ENCODE results near the gene RALGAPA1. TPM values are rescaled to one million over a fixed set of nuclear protein-coding genes. Genes with fewer than 3 reads are reported as not detected.
"Not testable (repeated sequence)": the region's sequence is repeated elsewhere in the genome, so short reads cannot be mapped to it uniquely, and the experiment has no call there.

Gene RALGAPA1
- total RNA-seq, 1 donor from 2014 or later: 83.5 TPM

DNA sequence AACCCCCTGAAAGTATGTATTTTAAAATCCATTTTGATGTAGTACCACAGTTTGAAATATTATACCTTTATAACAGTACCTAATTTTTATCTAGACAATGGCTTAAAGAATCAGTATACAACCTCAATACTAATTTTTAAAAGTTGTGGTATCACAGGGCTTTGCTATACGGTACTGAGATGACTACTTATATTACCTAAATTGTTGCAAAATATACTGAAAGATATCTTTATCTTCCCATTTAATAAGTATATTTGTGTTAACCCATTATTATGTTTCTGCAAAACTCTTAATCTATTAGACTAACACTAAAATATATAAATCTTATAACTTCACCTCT lies 67.1 kb downstream of the RALGAPA1 start:
- Histone ChIP-seq H3K4me1 (ENCODE audit: control insufficient read depth in 3 of 3, insufficient read depth in 3 of 3, low read length in 3 of 3) (no peaks in the 10 kb centered on the region), H3K27ac (ENCODE audit: low read depth, low read length) (no peak overlapping the region), H3K4me3 (ENCODE audit: low read length in 3 of 3) (no peak overlapping the region), H3K36me3 (ENCODE audit: control insufficient read depth in 3 of 3, insufficient read depth in 3 of 3, low read length in 3 of 3) (peaks cover 0 to 23% (median 10%) of the 10 kb centered on the region in 3 donors), H3K9me3 (ENCODE audit: control insufficient read depth in 3 of 3, low read length in 3 of 3) (no peaks in the 10 kb centered on the region), H3K9ac (ENCODE audit: low read depth in 1 of 3, low read length in 3 of 3) (no peak overlapping the region), H3K27me3 (ENCODE audit: control insufficient read depth in 3 of 3, insufficient read depth in 3 of 3, low read length in 3 of 3) (no peaks in the 10 kb centered on the region)

DNA sequence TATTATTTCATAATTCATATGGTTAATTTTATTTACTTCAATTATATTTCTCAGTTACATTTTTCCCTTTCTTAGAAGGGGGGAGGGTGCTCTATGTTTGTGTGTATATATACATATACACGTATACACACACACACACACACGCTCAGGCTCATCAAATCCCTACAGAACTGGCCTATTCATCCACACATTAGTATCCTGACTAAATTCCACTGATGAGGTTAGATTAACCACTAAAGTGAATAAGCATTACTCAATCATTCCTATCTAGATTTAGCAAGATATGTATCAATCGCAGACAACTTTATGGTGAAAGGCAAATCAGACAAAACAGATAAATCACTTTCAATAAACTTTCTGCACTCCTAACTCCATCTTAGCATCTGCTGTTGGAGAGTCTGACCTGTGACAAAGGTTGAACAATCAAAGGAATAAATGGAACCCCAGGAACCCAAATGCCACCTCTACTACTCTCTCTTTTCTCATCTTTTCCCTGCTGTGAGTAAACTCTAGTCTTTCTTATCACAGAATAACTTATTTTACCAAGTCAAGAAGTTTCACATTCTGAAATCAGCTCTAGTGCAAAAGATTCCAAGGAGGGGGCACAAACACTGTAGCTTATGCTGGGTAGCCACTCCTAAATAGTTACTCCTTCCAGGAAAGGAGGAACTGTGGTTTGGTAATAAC lies 67.6 kb downstream of the RALGAPA1 start:
- Histone ChIP-seq H3K4me1 (ENCODE audit: control insufficient read depth in 3 of 3, insufficient read depth in 3 of 3, low read length in 3 of 3) (no peaks in the 10 kb centered on the region), H3K9ac (ENCODE audit: low read depth in 1 of 3, low read length in 3 of 3) (no peak overlapping the region), H3K4me3 (ENCODE audit: low read length in 3 of 3) (no peak overlapping the region), H3K27ac (ENCODE audit: low read depth, low read length) (no peak overlapping the region), H3K9me3 (ENCODE audit: control insufficient read depth in 3 of 3, low read length in 3 of 3) (no peaks in the 10 kb centered on the region), H3K36me3 (ENCODE audit: control insufficient read depth in 3 of 3, insufficient read depth in 3 of 3, low read length in 3 of 3) (peaks cover 0 to 23% (median 11%) of the 10 kb centered on the region in 3 donors), H3K27me3 (ENCODE audit: control insufficient read depth in 3 of 3, insufficient read depth in 3 of 3, low read length in 3 of 3) (no peaks in the 10 kb centered on the region)

DNA sequence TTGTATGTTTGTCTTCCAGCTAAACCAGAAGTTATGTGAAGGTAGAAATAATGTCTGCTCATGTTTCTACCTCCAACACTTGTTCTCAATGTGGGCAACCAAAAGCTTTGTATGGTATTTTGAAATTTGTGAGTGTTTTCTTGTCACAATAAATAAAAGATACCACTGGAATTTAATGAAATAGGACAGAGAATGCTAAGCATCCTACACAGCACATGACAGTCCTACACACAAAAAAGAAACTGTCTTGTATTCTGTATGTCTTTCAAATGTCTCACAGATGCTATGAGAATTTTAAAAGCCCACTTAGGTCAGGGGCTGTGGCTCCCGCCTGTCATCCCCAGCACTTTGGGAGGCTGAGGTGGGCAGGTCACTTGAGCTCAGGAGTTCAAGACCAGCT lies 68.9 kb downstream of the RALGAPA1 start:
- Histone ChIP-seq H3K9me3 (ENCODE audit: control insufficient read depth in 3 of 3, low read length in 3 of 3) (no peaks in the 10 kb centered on the region), H3K27me3 (ENCODE audit: control insufficient read depth in 3 of 3, insufficient read depth in 3 of 3, low read length in 3 of 3) (no peaks in the 10 kb centered on the region), H3K9ac (ENCODE audit: low read depth in 1 of 3, low read length in 3 of 3) (no peak overlapping the region), H3K36me3 (ENCODE audit: control insufficient read depth in 3 of 3, insufficient read depth in 3 of 3, low read length in 3 of 3) (peaks cover 3 to 20% (median 20%) of the 10 kb centered on the region in 3 donors), H3K4me1 (ENCODE audit: control insufficient read depth in 3 of 3, insufficient read depth in 3 of 3, low read length in 3 of 3) (no peaks in the 10 kb centered on the region), H3K4me3 (ENCODE audit: low read length in 3 of 3) (no peak overlapping the region), H3K27ac (ENCODE audit: low read depth, low read length) (no peak overlapping the region)

DNA sequence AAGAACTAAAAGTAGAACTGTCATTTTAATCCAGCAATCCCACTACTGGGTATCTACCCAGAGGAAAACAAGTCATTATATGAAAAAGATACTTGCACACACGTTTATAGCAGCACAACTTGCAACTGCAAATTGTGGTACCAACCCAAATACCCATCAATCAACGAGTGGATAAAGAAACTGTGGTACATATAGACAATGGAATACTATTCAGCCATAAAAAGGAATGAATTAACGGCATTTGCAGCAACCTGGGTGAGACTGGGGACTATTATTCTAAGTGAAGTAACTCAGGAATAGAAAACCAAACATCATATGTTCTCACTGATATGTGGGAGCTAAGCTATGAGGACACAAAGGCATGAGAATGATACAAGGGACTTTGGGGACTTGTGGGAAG lies 73.9 kb downstream of the RALGAPA1 start:
- not testable (repeated sequence) for H3K9me3 ChIP-seq (ENCODE audit: control insufficient read depth in 3 of 3, low read length in 3 of 3); H3K4me3 ChIP-seq (ENCODE audit: low read length in 3 of 3); H3K27me3 ChIP-seq (ENCODE audit: control insufficient read depth in 3 of 3, insufficient read depth in 3 of 3, low read length in 3 of 3); H3K27ac ChIP-seq (ENCODE audit: low read depth, low read length); H3K9ac ChIP-seq (ENCODE audit: low read depth in 1 of 3, low read length in 3 of 3); H3K4me1 ChIP-seq (ENCODE audit: control insufficient read depth in 3 of 3, insufficient read depth in 3 of 3, low read length in 3 of 3)
- H3K36me3 ChIP-seq (ENCODE audit: control insufficient read depth in 3 of 3, insufficient read depth in 3 of 3, low read length in 3 of 3): peaks cover 7 to 14% (median 11%) of the 10 kb centered on the region in 3 donors

DNA sequence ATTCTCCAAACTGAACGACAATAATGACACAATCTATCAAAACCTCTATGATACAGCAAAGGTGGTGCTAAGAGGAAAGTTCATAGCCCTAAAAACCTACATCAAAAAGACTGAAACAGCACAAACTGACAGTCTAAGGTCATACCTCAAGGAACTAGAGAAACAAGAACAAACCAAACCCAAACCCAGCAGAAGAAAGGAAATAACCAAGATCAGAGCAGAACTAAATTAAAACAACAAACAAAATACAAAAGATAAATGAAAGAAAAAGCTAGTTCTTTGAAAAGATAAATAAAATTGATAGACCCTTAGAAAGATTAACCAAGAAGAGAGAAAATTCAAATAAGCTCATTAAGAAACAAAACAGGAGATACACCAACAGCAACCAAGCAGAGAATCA lies 75.6 kb downstream of the RALGAPA1 start:
- not testable (repeated sequence) for H3K4me1 ChIP-seq (ENCODE audit: control insufficient read depth in 3 of 3, insufficient read depth in 3 of 3, low read length in 3 of 3); H3K4me3 ChIP-seq (ENCODE audit: low read length in 3 of 3); H3K9ac ChIP-seq (ENCODE audit: low read depth in 1 of 3, low read length in 3 of 3); H3K27me3 ChIP-seq (ENCODE audit: control insufficient read depth in 3 of 3, insufficient read depth in 3 of 3, low read length in 3 of 3); H3K27ac ChIP-seq (ENCODE audit: low read depth, low read length); H3K9me3 ChIP-seq (ENCODE audit: control insufficient read depth in 3 of 3, low read length in 3 of 3)
- H3K36me3 ChIP-seq (ENCODE audit: control insufficient read depth in 3 of 3, insufficient read depth in 3 of 3, low read length in 3 of 3): peaks cover 7 to 20% (median 11%) of the 10 kb centered on the region in 3 donors

DNA sequence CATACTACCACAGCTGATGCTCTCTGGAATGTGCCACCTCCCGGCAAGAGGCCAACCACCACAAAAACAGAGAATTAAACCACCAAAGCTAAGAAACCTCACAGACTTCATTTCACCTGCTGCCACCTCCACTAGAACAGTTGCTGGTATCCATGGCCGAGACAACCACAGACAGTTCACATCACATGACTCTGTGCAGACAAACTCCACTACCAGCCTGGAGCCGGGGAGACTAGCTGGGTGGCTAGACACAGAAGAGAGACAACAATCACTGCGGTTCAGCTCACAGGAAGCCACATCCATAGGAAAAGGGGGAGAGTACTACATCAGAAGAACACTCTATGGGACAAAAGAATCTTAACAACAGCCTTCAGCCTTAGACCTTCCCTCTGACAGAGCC lies 78.2 kb downstream of the RALGAPA1 start:
- Histone ChIP-seq H3K27me3 (ENCODE audit: control insufficient read depth in 3 of 3, insufficient read depth in 3 of 3, low read length in 3 of 3) (no peaks in the 10 kb centered on the region), H3K4me1 (ENCODE audit: control insufficient read depth in 3 of 3, insufficient read depth in 3 of 3, low read length in 3 of 3) (no peaks in the 10 kb centered on the region), H3K27ac (ENCODE audit: low read depth, low read length) (no peak overlapping the region), H3K4me3 (ENCODE audit: low read length in 3 of 3) (no peak overlapping the region), H3K9ac (ENCODE audit: low read depth in 1 of 3, low read length in 3 of 3) (no peak overlapping the region), H3K9me3 (ENCODE audit: control insufficient read depth in 3 of 3, low read length in 3 of 3) (no peaks in the 10 kb centered on the region), H3K36me3 (ENCODE audit: control insufficient read depth in 3 of 3, insufficient read depth in 3 of 3, low read length in 3 of 3) (peaks cover 5 to 18% (median 16%) of the 10 kb centered on the region in 3 donors)

DNA sequence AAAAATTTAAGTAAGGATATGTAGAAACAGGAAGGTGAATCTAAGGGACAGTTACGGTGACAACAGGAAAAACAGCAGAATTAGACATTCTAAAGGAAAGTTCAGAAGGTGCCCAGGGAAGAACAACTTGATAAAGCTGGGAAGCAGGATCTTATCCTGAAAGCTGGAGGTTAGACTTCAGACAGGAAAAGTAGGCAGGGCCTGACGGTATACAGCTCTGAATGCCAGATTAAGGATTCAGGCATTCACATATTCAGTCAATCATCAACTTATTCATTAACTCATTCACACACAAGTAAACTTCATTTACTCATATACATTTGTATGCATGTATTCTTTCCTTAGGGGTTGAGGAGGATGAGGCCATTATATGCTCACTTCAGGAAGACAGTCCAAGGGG lies 81.3 kb downstream of the RALGAPA1 start:
- H3K9ac ChIP-seq (ENCODE audit: low read depth in 1 of 3, low read length in 3 of 3): no peak overlapping the region
- no peaks in the 10 kb centered on the region for H3K4me1 ChIP-seq (ENCODE audit: control insufficient read depth in 3 of 3, insufficient read depth in 3 of 3, low read length in 3 of 3)
- H3K36me3 ChIP-seq (ENCODE audit: control insufficient read depth in 3 of 3, insufficient read depth in 3 of 3, low read length in 3 of 3): peaks cover 3 to 13% (median 11%) of the 10 kb centered on the region in 3 donors
- H3K27ac ChIP-seq (ENCODE audit: low read depth, low read length): no peak overlapping the region
- H3K27me3 ChIP-seq (ENCODE audit: control insufficient read depth in 3 of 3, insufficient read depth in 3 of 3, low read length in 3 of 3): no peaks in the 10 kb centered on the region
- H3K4me3 ChIP-seq (ENCODE audit: low read length in 3 of 3): no peak overlapping the region
- H3K9me3 ChIP-seq (ENCODE audit: control insufficient read depth in 3 of 3, low read length in 3 of 3): no peaks in the 10 kb centered on the region

DNA sequence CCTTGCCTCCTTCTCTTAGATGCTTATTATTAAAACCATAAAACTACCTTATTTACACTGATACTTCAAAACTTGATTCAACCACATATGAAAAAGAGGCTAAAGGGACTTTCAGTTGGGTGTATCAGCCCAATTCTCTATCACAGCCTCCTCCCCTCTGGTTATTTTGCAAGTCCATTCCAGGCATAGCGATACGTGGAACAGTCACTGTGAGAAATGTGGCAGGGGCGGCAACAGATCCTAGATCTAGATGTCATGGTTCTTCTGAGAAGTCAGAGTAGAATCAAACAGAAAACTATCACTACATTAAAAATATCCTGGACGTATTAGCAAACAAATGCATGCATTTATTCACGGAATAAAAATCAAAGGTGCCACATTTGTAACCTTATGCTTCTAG lies 83.2 kb downstream of the RALGAPA1 start:
- Histone ChIP-seq H3K9me3 (ENCODE audit: control insufficient read depth in 3 of 3, low read length in 3 of 3) (no peaks in the 10 kb centered on the region), H3K4me1 (ENCODE audit: control insufficient read depth in 3 of 3, insufficient read depth in 3 of 3, low read length in 3 of 3) (no peaks in the 10 kb centered on the region), H3K36me3 (ENCODE audit: control insufficient read depth in 3 of 3, insufficient read depth in 3 of 3, low read length in 3 of 3) (peaks cover 3 to 19% (median 17%) of the 10 kb centered on the region in 3 donors), H3K9ac (ENCODE audit: low read depth in 1 of 3, low read length in 3 of 3) (no peak overlapping the region), H3K27me3 (ENCODE audit: control insufficient read depth in 3 of 3, insufficient read depth in 3 of 3, low read length in 3 of 3) (no peaks in the 10 kb centered on the region), H3K4me3 (ENCODE audit: low read length in 3 of 3) (no peak overlapping the region), H3K27ac (ENCODE audit: low read depth, low read length) (no peak overlapping the region)

DNA sequence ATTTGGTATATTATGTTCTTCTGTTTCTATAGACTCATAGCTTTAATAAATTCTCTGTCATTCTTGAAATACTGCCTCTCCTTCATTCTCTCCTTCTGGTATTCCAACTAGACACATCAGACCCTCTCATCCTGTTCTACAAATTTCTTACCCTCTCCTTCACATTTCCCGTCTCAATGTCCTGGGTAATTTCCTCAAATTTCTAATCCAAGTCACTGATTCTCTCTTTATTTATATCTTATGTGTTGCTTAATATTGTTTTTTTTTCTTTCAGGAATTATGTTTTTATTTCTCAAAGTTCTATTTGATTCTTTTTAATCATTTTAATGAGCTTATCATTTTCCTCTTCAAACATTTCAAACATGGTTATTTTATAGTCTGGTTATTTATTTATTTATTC lies 94.0 kb downstream of the RALGAPA1 start:
- Histone ChIP-seq H3K27ac (ENCODE audit: low read depth, low read length) (no peak overlapping the region), H3K4me3 (ENCODE audit: low read length in 3 of 3) (no peak overlapping the region), H3K9me3 (ENCODE audit: control insufficient read depth in 3 of 3, low read length in 3 of 3) (no peaks in the 10 kb centered on the region), H3K9ac (ENCODE audit: low read depth in 1 of 3, low read length in 3 of 3) (no peak overlapping the region), H3K36me3 (ENCODE audit: control insufficient read depth in 3 of 3, insufficient read depth in 3 of 3, low read length in 3 of 3) (peaks cover 0 to 25% (median 12%) of the 10 kb centered on the region in 3 donors), H3K4me1 (ENCODE audit: control insufficient read depth in 3 of 3, insufficient read depth in 3 of 3, low read length in 3 of 3) (no peaks in the 10 kb centered on the region), H3K27me3 (ENCODE audit: control insufficient read depth in 3 of 3, insufficient read depth in 3 of 3, low read length in 3 of 3) (no peaks in the 10 kb centered on the region)

DNA sequence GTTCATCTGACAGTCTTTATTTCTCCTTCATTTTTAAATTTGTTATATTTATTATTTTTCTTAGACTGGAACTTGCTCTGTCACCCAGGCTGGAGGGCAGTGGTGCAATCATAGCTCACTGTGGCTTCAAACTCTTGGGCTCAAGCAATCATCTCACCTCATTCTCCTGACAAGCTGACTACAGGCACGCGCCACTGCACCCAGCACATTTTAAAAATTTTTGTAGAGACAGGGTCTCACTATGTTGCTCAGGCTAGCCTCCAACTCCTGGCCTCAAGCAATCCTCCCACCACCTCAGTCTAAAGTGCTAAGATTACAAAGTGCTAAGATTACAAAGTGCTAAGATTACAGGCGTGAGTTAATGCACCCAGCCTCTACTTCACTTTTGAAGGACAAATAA lies 96.6 kb downstream of the RALGAPA1 start:
- Histone ChIP-seq H3K9me3 (ENCODE audit: control insufficient read depth in 3 of 3, low read length in 3 of 3) (no peaks in the 10 kb centered on the region), H3K9ac (ENCODE audit: low read depth in 1 of 3, low read length in 3 of 3) (no peak overlapping the region), H3K27ac (ENCODE audit: low read depth, low read length) (no peak overlapping the region), H3K27me3 (ENCODE audit: control insufficient read depth in 3 of 3, insufficient read depth in 3 of 3, low read length in 3 of 3) (no peaks in the 10 kb centered on the region), H3K4me1 (ENCODE audit: control insufficient read depth in 3 of 3, insufficient read depth in 3 of 3, low read length in 3 of 3) (no peaks in the 10 kb centered on the region), H3K4me3 (ENCODE audit: low read length in 3 of 3) (no peak overlapping the region), H3K36me3 (ENCODE audit: control insufficient read depth in 3 of 3, insufficient read depth in 3 of 3, low read length in 3 of 3) (peaks cover 0 to 25% (median 12%) of the 10 kb centered on the region in 3 donors)

Data from skeletal muscle tissue (tissue), 4 donors.